Measurements from ENCODE around the gene CALML4. TPM values are rescaled to one million over a fixed set of nuclear protein-coding genes. Genes with fewer than 3 reads are reported as not detected.
"Not testable (repeated sequence)": the region's sequence is repeated elsewhere in the genome, so short reads cannot be mapped to it uniquely, and the experiment has no call there.

The CALML4 gene
- total RNA-seq, 4 donors from 2014 or later = 3.0 to 5.1 (median 3.8) TPM

- no peak for DNase-seq
- Histone ChIP-seq H3K27me3 (no peaks in the 10 kb centered on the region), H3K9me3 (no peaks in the 10 kb centered on the region), H3K36me3 (peaks cover 6 to 33% of the 10 kb centered on the region in 2 donors), H3K27ac (no peak overlapping the region), H3K4me3 (replicated peaks in 1 of 3) (no peak overlapping the region), H3K4me1 (no peaks in the 10 kb centered on the region)
- intact Hi-C loops (cut with DNase I) = no loop called here
- 97 to 99% methylated on average over 4 of the region's 4 CpGs for WGBS, 2 donors
- TF ChIP-seq POLR2A (IDR thresholded peaks at IDR 0.05) (no peak), CTCF (IDR thresholded peaks at IDR 0.05) (no peak)
Observed at GRCh38 chr15:68173119-68173518, 32.0 kb downstream of the CALML4 start.

GRCh38 chr15:68172037-68172436 lies 33.1 kb downstream of the CALML4 start:
- H3K27me3 ChIP-seq; H3K27ac ChIP-seq; H3K4me1 ChIP-seq; H3K9me3 ChIP-seq; intact Hi-C loops (cut with DNase I); DNase-seq; H3K4me3 ChIP-seq (replicated peaks in 1 of 3): not testable (repeated sequence)
- 75 to 96% methylated on average over 2 of the region's 2 CpGs for WGBS, 2 donors
- peaks cover 6 to 25% of the 10 kb centered on the region in 2 donors for H3K36me3 ChIP-seq

- intact Hi-C loops (cut with DNase I) = no loop called here
Observed at GRCh38 chr15:68166847-68167246, 38.3 kb downstream of the CALML4 start.

GRCh38 chr15:68163191-68163590 lies 41.9 kb downstream of the CALML4 start:
- intact Hi-C loops (cut with DNase I) = no loop called here
- H3K36me3 ChIP-seq = peaks cover 3 to 12% of the 10 kb centered on the region in 2 donors
- no peaks in the 10 kb centered on the region for H3K27me3 ChIP-seq
- no peak for DNase-seq
- H3K9me3 ChIP-seq = no peaks in the 10 kb centered on the region
- TF ChIP-seq CTCF (IDR thresholded peaks at IDR 0.05) = no peak
- no peak for TF ChIP-seq POLR2A (IDR thresholded peaks at IDR 0.05)
- H3K4me1 ChIP-seq = peaks cover 0 to 6% of the 10 kb centered on the region in 2 donors
- no peak overlapping the region for H3K27ac ChIP-seq
- H3K4me3 ChIP-seq (replicated peaks in 1 of 3) = no peak overlapping the region

More at GRCh38 chr15:68166847-68167246, 38.3 kb downstream of the CALML4 start:
- TF ChIP-seq CTCF (IDR thresholded peaks at IDR 0.05) (no peak), POLR2A (IDR thresholded peaks at IDR 0.05) (no peak)
- WGBS, 2 donors = 95% methylated on average over 4 of the region's 4 CpGs
- Histone ChIP-seq H3K9me3 (no peaks in the 10 kb centered on the region), H3K27me3 (no peaks in the 10 kb centered on the region), H3K36me3 (peaks cover 0 to 6% of the 10 kb centered on the region in 2 donors), H3K27ac (no peak overlapping the region), H3K4me1 (no peaks in the 10 kb centered on the region), H3K4me3 (replicated peaks in 1 of 3) (no peak overlapping the region)
- DNase-seq = no peak

GRCh38 chr15:68158046-68158628 lies 47.0 kb downstream of the CALML4 start:
- TF ChIP-seq CTCF (IDR thresholded peaks at IDR 0.05) (no peak), POLR2A (IDR thresholded peaks at IDR 0.05) (peak in 1 of 2 donors; percentile 18)
- no peak for DNase-seq
- peaks cover 3 to 15% of the 10 kb centered on the region in 2 donors for H3K36me3 ChIP-seq
- H3K9me3 ChIP-seq = no peaks in the 10 kb centered on the region
- peak overlapping the region; percentile 1 to 52 (median 9) for H3K27ac ChIP-seq
- intact Hi-C loops (cut with DNase I) = loop anchor here (5.0 kb wide), 1 partner anchor 296 kb away; no protein-coding TSS in a partner anchor
- H3K4me3 ChIP-seq (replicated peaks in 1 of 3) = no peak overlapping the region
- no peaks in the 10 kb centered on the region for H3K27me3 ChIP-seq
- WGBS, 2 donors = 64 to 81% methylated on average over 3 of the region's 3 CpGs
- peaks cover 0 to 7% of the 10 kb centered on the region in 2 donors for H3K4me1 ChIP-seq
